Eye (tissue), 1 donor: ENCODE results near the gene ACMSD.
"Not testable (repeated sequence)": the region's sequence is repeated elsewhere in the genome, so short reads cannot be mapped to it uniquely, and the experiment has no call there.

Experiments
- DNase-seq: peaks from one replicate; pipeline ENCODE4 v3.0.0-alpha.2; 2015

Gene ACMSD

DNA sequence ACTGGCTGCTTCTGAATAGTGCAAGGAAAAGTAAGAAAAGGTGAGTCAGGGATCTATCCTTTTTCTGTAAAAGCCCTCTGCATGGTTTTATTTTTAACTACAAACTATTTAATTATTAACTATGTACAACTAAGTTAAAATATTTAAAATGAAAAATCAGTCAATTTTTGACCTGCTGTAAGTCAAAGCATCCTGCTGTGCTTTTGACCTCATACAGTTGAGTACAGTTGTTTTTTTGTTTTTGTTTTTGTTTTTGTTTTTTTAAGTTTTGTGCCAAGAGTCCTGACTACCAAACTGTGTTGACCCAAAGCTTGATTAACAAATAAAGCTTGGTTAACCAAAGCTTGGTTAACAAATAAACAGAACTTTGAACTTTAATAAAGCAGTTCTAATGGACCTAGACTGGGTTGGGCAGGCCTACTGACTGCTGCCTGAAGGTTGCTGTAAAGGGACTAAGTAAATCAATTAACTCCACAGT lies at the start of gene ACMSD:
Gene ACMSD (plus strand): TSS at position 474 of the 478 bp plus-strand sequence. CDS start 67 bp downstream, outside the sequence.
- DNase-seq = no peak

DNA sequence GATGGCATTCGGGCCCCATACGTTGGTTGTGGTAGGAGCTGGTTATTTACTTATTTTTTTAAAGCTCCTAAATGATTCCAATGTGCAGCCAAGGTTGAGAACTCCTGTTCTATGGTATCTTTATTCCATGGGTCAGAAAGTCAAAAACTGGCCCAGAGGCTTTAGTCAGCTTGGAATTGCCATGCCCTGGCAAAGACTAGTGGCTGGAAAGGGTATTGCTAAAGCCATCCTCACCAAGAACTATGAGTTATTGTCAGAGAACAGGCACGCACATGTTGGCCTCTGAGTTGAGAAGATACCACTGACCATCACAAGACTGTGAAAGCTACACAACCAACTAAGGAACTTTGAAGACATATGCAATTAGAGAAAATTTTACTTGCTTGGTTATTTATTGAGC lies 47.9 kb upstream of the ACMSD start:
- no peak for DNase-seq

DNA sequence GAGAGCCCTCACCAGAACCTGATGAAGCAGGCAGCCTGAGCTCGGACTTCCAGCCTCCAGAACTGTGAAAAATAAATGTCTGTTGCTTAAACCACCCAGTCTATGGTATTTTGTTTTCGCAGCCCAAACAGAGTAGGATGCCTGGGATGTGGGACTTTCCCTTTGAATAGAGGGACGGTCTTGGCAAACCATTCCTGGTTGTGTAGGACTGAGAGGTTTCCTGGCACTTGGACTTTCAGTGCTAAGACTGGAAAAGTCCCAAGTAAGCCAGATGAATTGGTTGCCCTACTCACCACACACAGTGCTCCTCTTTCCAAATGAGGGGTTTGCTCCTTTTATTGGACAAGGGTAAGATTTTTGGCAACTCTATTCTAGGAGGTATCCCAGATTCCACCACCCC lies 46.8 kb upstream of the ACMSD start:
- DNase-seq = no peak

DNA sequence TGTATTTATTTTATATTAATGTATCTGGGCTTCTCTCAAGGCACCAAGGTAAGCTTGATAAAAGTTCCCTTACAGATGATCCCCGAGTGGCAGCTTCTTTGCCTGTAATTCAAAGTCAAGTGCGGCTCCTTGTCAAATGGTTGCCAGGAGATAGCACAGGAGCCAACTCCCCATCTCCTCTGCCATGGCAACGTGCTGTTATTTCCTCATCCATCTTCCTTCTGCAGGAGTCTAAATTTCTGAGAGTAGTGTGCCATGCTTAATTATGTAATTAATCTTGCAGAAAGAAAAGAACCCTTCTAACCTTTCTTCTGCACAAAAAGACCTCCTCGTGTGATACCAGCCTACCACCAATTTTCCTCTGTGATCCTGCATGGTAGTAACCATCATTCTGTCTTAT lies 46.2 kb upstream of the ACMSD start:
- DNase-seq = no peak

DNA sequence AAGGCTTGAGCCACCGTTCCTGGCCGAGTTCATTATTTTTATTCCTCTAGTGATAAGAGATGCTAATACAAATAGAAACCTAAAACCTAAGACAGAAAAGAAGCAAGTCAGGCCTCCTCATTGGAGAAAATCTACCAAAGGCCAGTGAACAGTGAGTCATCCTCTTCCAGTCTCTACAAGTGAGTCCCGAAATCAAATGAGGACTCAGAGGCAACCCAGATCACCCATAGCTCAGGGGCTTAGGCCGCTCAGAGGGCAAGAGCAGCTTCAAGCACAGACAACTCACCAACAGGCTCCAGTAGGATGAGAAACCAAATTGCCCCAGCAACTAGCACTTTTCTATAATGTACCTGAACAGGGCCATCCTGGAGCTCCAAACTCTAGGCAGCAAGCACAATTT lies 42.7 kb upstream of the ACMSD start:
- DNase-seq = no peak

DNA sequence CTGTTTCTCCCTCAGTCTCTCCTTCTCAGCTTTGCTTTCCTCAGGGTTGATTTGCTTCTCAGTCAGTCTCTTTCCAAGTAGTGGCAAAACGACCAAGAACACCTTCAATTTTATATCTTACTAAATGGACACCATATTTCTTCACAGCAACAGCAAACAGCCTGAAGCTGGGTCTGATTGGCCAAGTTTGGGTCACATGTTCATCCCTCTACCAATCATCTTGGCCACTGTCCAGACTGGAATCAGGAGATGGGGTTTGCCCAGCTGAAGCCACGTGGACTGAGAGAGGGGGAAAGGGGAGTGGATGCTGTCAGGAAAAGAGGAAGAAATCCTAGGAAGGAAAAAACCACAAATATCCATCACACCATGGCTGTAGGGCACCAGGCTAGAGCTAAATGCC lies 42.0 kb upstream of the ACMSD start:
- DNase-seq = no peak

DNA sequence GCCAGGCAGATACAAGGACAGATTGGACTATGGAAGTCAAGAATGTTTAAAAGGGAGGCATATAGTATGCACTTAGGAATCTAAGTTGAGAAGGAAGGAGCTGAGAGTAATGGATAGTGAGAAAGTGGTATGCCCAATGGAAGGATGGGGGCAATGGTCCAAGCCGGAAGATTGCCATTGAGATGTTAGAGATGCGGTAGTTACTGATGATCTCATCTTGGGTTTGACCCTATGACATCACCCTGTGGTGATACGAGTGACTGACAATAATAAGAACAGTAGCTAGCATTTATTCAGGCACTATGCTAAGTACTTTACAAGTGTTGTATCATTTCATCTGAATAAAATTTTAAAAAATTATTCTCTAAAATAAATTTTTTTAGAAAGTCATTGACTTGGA lies 38.5 kb upstream of the ACMSD start:
- no peak for DNase-seq

DNA sequence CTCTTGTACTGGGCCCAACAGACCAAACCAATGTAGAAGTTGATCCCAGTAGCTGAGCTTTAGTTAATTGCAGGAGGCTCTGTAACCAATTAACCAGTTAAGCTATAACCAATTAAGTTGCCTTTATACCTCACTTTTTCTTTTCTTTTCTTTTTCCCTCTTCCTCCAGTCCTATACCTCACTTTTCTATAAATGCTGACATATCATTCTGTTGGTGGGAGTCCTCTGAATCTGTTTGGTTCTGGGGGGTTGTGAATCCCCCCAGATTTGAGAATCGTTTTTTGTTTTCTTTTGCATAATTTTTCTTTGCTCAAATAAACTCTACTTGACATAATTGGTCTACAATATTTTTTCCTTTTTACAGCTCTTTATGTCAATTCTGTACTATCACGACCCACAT lies 38.1 kb upstream of the ACMSD start:
- no peak for DNase-seq

DNA sequence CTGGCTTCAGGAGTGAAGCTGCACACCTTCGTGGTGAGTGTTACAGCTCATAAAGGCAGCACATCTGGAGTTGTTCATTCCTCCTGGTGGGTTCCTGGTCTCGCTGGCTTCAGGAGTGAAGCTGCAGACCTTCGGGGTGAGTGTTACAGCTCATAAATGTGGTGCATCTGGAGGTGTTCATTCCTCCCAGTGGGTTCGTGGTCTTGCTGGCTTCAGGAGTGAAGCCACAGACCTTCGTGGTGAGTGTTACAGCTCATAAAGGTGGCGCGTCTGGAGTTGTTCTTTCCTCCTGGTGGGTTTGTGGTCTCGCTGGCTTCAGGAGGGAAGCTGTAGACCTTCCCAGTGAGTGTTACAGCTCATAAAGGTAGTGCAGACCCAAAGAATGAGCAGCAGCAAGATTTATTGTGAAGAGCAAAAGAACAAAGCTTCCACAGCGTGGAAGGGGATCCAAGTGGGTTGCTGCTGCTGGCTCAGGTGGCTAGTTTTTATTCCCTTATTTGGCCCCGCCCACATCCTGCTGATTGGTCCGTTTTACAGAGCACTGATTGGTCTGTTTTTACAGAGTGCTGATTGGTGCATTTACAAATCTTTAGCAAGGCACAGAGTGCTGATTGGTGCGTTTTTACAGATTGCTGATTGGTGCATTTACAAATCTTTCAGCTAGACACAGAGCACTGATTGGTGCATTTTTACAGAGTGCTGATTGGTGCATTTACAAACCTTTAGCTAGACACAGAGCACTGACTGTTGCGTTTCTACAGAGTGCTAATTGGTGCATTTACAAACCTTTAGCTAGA lies 34.6 kb upstream of the ACMSD start:
- not testable (repeated sequence) for DNase-seq

DNA sequence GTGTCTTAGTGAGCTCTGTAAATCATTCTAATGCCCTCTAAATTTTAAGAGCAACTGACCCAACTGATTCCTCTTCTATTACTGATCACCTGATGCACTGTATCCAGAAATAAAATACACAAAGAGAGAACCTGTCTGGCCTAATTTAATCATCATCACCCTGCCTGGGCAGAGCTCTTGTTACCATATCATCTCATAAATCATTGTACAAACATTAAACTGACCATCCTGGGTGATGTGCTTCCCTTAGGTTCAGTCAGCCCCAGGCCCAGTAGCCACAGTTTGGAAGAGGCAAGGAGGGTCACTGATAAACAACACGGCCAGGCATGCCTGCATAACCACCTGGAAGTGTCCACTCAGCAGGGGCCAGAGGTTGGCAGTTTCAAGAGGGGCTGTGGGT lies 22.7 kb upstream of the ACMSD start:
- no peak for DNase-seq

DNA sequence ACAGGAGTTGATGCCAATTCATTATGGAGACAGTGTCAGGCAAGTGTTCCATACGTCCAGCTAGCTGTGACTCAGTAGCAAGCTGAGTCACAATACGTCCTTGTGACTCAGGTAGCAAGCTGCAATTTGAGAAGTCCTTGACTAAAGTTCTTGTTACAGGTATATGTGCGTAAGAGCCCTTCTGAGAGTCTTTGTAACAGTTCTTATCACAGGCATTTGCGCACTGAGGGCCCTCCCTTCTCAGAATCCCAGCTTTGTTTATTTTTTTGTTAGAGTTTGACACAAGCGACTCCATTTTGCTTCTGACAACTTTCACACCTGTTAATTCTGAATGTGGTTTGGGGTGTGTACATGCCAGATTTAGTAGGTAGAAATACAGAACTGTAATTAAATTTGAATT lies 20.1 kb upstream of the ACMSD start:
- no peak for DNase-seq

DNA sequence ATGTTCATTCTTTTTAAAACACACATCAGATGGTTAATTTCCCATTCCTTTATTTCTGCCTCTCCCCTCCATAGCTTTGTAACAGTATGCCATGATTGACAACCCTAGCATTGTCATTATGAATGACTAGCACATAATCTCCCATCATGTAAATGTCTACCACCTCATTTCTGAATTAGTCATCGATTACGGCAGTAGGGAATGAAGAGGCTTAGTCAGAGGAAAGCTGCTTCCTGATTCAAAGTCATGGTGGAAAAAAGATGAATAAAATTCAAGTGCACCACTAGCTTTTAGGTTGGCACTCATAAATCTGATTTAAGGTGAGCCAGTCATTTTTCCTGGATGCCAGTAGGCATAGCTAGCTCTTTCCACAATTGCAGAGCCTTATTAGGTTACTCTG lies 19.1 kb upstream of the ACMSD start:
- DNase-seq = no peak

DNA sequence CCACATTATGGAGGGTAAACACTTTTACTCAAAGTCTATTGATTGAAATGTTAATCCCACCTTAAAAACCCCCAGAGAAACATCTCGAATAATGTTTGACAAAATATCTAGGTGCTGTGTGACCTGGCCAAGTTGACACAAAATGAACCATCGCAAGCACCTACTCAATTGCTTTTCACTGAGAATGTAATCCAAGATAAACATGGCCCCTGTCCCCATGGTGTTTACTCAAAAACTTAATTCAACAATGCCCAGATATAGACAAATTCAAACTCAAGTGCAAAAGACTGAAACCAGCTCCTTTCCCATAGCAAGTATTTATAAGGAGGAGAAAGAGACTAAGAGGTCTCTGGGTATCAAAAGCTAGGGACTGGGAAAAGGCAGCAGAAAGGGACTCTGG lies 15.0 kb upstream of the ACMSD start:
- DNase-seq = no peak

DNA sequence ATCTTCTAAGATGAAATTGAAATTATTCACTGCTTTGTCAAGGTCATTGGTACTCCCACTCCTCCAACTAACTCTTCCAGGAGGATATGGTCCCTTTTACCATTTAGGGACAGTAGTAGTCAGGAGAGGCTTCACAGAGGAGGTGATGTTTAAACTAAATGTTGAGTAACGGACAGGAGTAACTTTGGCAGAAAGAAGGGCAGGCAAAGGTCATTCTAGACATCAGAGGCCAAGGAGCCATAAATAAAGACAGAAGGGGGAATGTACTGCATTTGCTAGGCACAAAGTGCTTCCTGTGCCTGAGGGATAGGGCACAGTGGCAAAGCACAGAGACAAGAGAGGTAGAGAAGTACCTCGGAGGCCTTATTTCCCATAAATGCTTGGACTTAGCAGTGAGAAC lies 14.6 kb upstream of the ACMSD start:
- no peak for DNase-seq

DNA sequence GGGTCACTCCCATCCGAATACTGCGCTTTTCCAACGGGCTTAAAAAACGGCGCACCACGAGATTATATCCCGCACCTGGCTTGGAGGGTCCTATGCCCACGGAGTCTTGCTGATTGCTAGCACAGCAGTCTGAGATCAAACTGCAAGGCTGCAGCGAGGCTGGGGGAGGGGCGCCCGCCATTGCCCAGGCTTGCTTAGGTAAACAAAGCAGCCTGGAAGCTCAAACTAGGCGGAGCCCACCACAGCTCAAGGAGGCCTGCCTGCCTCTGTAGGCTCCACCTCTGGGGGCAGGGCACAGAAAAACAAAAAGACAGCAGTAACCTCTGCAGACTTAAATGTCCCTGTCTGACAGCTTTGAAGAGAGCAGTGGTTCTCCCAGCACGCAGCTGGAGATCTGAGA lies 12.7 kb upstream of the ACMSD start:
- DNase-seq = not testable (repeated sequence)

DNA sequence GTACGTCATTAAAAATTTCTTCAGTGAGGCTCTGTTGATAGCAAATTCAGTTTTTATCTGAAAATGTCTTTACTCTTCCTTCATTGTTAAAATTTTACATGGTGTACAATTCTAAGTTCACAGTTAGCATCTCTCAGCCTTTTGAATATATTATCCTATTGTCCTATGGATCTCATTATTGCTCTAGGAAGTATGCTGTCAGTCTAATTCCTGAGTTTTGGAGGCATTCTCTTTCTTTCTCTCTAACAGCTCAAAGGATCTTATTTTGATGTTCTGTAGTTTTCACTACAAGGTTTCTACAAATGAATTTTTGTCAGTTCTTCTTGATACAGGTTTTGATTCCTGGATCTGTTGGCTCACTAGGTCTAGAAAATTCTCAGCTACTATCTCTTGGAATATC lies 2.9 kb upstream of the ACMSD start:
- no peak for DNase-seq

DNA sequence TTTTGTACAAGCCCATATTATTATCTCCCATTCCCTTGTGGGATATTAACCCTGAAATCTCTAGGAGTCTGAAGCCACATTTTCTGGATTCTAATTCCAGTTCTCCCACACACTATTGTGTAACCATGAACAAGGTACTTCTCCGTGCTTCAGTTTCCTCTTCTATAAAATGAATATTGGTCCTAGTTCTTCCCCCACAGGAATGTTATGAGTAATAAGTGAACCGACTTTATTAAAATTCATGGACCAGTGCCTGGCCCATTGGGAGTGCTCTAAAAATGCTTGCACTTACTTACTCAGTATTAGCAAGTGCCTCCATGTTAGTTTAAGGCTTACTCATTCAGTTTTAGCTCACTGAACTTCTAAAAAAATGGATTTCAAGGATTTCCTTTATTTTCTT lies 1.4 kb upstream of the ACMSD start:
- DNase-seq = no peak

DNA sequence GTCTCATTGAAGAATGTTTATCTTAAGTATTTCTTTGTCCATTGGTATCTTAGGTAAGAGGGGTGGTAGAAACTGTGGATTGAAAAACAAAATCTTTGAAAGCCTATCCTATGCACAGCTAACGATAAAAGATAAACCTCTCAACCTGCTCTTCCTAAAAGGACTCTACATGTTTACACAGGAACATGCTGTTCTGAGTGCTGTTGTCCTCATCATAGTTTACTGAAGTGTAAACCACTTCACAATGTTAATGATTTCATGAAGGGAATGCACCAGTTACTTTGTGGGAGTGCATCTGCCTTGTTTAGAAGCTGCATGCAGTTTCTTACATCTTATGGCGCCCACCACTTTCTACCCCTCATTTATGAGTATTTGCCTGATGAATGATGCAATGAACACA lies 1.2 kb downstream of the ACMSD start:
- DNase-seq = no peak

DNA sequence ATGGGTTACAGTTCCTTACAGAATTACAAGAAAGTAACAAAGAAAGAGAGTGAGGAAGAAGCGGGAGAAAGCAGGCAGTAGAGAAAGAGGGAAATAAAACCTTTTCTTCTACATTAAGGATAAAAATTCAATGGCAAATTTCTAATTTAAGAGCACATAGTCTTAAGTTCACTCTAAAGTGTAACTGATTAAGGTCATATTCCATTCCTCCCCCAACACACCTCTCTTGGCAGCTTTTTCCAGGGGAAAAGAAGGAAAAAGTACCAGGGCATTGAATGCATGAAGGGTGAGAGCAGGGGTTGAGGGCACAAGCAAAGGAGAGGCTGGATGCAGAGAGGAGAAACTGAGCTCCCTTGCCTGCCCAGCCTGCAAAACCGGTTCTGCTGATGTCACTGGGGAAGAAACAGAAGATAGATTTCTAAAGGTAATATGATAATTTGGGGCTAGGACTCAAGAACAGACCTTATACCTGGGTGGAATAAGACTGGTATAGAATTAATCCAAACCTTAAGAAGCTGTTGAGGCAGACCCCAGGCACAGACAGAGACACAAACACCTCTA lies 4.6 kb downstream of the ACMSD start:
- DNase-seq = no peak

DNA sequence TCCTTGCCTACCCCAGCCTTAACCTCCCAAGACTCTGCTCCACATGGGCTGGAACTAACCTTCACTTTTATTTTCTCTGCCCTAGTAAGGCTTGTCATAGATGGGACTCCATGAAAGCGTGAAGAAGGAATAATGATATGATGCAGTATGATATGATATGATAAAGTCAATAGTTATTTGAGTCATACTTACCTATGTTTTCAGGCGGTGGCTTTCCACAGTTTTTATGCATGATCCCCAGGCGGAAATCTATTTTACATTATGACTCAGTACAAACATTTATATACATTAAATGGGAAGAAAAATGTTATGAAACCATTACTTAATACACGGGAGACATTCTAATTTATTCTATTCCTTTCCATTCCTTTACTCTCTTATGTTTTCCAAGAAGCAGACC lies 5.6 kb downstream of the ACMSD start:
- no peak for DNase-seq

DNA sequence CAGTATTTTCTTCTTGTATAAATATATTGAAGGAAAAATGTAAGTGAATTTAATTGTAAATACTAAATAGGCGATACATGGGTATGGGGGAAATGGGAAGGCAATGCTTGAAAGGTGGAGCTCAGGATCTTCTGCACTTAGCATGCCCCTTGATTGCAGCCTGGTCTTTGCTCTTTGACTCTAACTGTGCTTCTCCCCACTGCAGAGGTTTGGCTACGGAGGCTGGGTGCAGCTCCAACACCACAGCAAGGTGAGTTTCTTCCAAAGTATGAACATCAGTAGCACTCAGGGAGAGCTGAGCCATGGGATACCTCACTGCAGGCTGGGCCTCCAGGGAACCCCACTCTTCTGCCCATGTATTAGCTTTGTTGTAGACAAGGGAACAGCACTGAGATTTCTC lies 6.6 kb downstream of the ACMSD start:
- no peak for DNase-seq

DNA sequence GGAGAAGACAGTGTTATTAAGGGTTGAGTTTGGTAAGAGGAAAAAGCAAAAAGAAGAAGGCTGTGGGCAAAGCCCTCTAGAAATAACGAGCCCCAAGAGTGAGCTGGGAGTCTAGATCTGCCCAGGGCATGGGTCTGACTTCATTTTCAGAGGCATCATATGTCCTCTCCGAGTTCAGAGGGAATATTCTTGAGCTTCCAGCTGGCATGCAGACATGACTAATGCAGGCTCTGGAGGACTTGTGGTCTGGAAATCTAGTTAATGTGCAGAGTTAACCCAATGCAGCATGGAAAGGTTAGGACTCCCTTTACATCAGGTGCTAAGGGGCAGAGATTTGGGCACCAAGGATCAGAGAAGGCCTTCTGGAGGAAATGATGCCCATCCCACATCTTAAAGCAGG lies 7.3 kb downstream of the ACMSD start:
- DNase-seq = no peak

DNA sequence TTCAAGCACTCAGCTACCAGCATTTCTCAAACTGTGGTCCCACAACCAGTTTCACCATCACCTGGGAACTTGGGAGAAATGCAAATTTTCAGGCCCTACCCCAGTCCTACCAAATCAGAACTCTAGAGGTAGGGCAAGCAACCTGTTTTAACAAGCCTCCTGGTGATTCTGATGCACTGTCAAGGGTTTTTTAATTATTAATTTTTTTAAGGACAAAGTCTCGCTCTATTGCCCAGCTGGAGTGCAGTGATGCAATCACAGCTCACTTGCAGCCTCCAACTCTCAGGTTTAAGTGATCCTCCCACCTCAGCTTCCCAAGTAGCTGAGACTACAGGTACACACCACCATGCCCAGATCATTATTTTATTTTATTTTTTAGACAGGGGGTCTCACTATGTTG lies 7.8 kb downstream of the ACMSD start:
- no peak for DNase-seq

DNA sequence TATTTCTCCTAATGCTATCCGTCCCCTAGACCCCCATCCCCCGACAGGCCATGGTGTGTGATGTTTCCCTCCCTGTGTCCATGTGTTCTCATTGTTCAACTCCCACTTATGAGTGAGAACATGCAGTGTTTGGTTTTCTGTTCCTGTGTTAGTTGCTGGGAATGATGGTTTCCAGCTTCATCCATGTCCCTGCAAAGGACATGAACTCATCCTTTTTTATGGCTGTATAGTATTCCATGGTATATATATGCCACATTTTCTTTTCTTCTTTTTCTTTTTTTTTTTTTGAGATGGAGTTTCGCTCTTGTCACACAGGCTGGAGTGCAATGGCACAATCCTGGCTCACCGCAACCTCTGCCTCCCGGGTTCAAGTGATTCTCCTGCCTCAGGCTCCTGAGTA lies 9.2 kb downstream of the ACMSD start:
- DNase-seq = not testable (repeated sequence)

DNA sequence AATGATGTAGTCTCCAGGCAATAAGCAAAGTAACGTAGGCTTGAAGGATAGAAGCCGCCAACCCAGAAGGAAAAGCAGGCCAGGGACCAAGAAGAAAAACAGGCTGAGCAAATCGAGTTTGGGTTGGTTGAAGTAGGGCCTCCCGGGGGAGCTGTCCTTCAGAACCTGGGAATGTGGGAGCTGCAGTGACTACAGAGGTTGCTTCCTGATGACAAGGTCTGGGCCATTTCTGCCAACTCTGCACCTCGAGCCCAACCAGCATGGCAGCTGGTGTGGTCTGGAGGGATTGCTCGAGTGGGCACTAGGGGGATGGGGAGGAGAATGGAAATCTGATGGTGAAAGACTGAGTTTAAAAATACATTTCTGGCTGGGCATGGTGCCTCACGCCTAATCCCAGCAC lies 14.1 kb downstream of the ACMSD start:
- DNase-seq = no peak
